Left lung (tissue), 10 donors: ENCODE data around the gene TGFBRAP1. TPM values are rescaled to one million over a fixed set of nuclear protein-coding genes. Genes with fewer than 3 reads are reported as not detected.

ENCODE experiments used
- ATAC-seq: fragments of 200-7000 bp; cut with Tn5 transposase; one replicate; pipeline ENCODE4 v1.9.1; 2020; ENCODE audit warnings: moderate library complexity
- DNase-seq, 4 donors: peaks; one replicate each; pipeline ENCODE4 v3.0.0-alpha.2; 2013 to 2020
- H3K27ac ChIP-seq, 2 donors: fragments of 200-600 bp; sonication (generic) in 1 of 2; one replicate each; pipeline versions ENCODE4 v1.5.0 to v1.8.0; 2020 to 2021
- H3K27me3 ChIP-seq, 2 donors: fragments of 200-600 bp; sonication (generic) in 1 of 2; one replicate each; pipeline versions ENCODE4 v1.5.0 to v1.8.0; 2020 to 2021
- H3K36me3 ChIP-seq, 2 donors: fragments of 200-600 bp; sonication (generic) in 1 of 2; one replicate each; pipeline versions ENCODE4 v1.5.0 to v1.8.0; 2020 to 2021
- H3K4me1 ChIP-seq, 2 donors: fragments of 200-600 bp; one replicate each; pipeline ENCODE4 v1.8.0; 2021
- H3K4me3 ChIP-seq, 2 donors: fragments of 200-600 bp; sonication (generic) in 1 of 2; one replicate each; pipeline versions ENCODE4 v1.5.0 to v1.8.0; 2020 to 2021; ENCODE audit warnings: mild to moderate bottlenecking in 1 of 2
- H3K9me3 ChIP-seq, 2 donors: fragments of 200-600 bp; sonication (generic) in 1 of 2; one replicate each; pipeline versions ENCODE4 v1.5.0 to v1.8.0; 2020 to 2021
- CTCF ChIP-seq, 2 donors: fragments of 200-600 bp; sonication (generic) in 1 of 2; IDR thresholded peaks; one replicate each; pipeline versions ENCODE4 v1.5.0 to v1.8.0; 2021; ENCODE audit warnings: antibody characterized with exemption in 2 of 2
- intact Hi-C, 2 donors: fragments of 100-400 bp; cut with DNase I; formaldehyde crosslinking; loops; one replicate each; pipeline versions ENCODE4 v1.11.2 to v1.14.2; 2022
- polyA plus RNA-seq, 6 donors: library from polyadenylated mRNA; unstranded; fragments of 120-200 nt; gene quantifications; one replicate each; pipeline ENCODE4 v1.2.1, GENCODE V29; 2013; ENCODE audit not compliant: insufficient read length in 6 of 6
- total RNA-seq, 2 donors: library from RNA; stranded (reverse); fragmentation: NEBNext Ultra II Directional; extraction: Animal tissue kit (Norgen Biotek cat#: 25700); gene quantifications; one replicate each; pipeline ENCODE4 v1.2.1, GENCODE V29; 2021
- donor health status: DM: no; HTN: yes; CAD: no.
- donor health status: DM: no; HTN: no; CAD: no.

The TGFBRAP1 gene
- total and polyA plus RNA-seq, 8 donors: 14.2 to 23.3 (median 15.4) TPM

GRCh38 chr2:105224444-105224843, 105.1 kb downstream of the TGFBRAP1 start:
- no peak overlapping the region for H3K4me3 ChIP-seq
- intact Hi-C loops: no loop called here
- no peaks in the 10 kb centered on the region for H3K27me3 ChIP-seq
- no peaks in the 10 kb centered on the region for H3K4me1 ChIP-seq
- no peaks in the 10 kb centered on the region for H3K9me3 ChIP-seq
- ATAC-seq (no peak), DNase-seq (no peak)
- H3K27ac ChIP-seq: no peak overlapping the region
- no peak for TF ChIP-seq CTCF (IDR thresholded peaks at IDR 0.05)
- no peaks in the 10 kb centered on the region for H3K36me3 ChIP-seq

GRCh38 chr2:105220604-105221003, 108.9 kb downstream of the TGFBRAP1 start:
- no peak overlapping the region for H3K4me3 ChIP-seq
- no peaks in the 10 kb centered on the region for H3K9me3 ChIP-seq
- no peak overlapping the region for H3K27ac ChIP-seq
- no peaks in the 10 kb centered on the region for H3K4me1 ChIP-seq
- no peaks in the 10 kb centered on the region for H3K27me3 ChIP-seq
- DNase-seq (no peak), ATAC-seq (no peak)
- intact Hi-C loops: no loop called here
- H3K36me3 ChIP-seq: no peaks in the 10 kb centered on the region
- no peak for TF ChIP-seq CTCF (IDR thresholded peaks at IDR 0.05)

GRCh38 chr2:105215586-105216192, 113.8 kb downstream of the TGFBRAP1 start:
- intact Hi-C loops: no loop called here
- TF ChIP-seq CTCF (IDR thresholded peaks at IDR 0.05): no peak
- Histone ChIP-seq H3K4me1 (no peaks in the 10 kb centered on the region), H3K27ac (no peak overlapping the region), H3K9me3 (no peaks in the 10 kb centered on the region), H3K27me3 (no peaks in the 10 kb centered on the region), H3K36me3 (no peaks in the 10 kb centered on the region), H3K4me3 (no peak overlapping the region)
- ATAC-seq (no peak), DNase-seq (no peak)

Other genes with a start within 250 kb of the TGFBRAP1 start
- not detected for gene GPR45, start 88.0 kb downstream of the TGFBRAP1 start, total RNA-seq
- under 1 TPM in 1 of 6 donors, not detected in 5; 0.17 TPM for gene GPR45, start 88.0 kb downstream of the TGFBRAP1 start, polyA plus RNA-seq
- gene C2orf49, start 7.8 kb upstream of the TGFBRAP1 start, total RNA-seq: 10 to 100 TPM; 15.7 TPM
- gene C2orf49, start 7.8 kb upstream of the TGFBRAP1 start, polyA plus RNA-seq: 10 to 100 TPM; 25.0 to 29.8 (median 26.1) TPM
- 10 to 100 TPM; 11.4 to 30.1 TPM for gene FHL2, start 69.3 kb upstream of the TGFBRAP1 start, total RNA-seq
- gene FHL2, start 69.3 kb upstream of the TGFBRAP1 start, polyA plus RNA-seq: 1 to 10 TPM; 5.0 to 6.8 (median 6.3) TPM